K562 (cell line): Measurements from ENCODE around the gene EDN2. TPM values are rescaled to one million over a fixed set of nuclear protein-coding genes. Genes with fewer than 3 reads are reported as not detected.
A peak's percentile ranks its signal among the peaks of the same experiment; 100 is the strongest.

Experiments
- ATAC-seq: fragments of 200-7000 bp; cut with Tn5 transposase; 3 replicates; pipeline ENCODE4 v1.9.1; 2020; ENCODE audit warnings: moderate library complexity
- BruUV-seq: library from RNA; stranded (reverse); fragments of 400-500 nt; replicated peaks from 2 replicates; lab custom pipeline; 2021; lab: Mats Ljungman, UMichigan
- CTCF ChIA-PET: fragments of 300-600 bp; formaldehyde crosslinking; extraction: SDS; loops from one replicate; lab custom pipeline; 2021; ENCODE audit warnings: low intra/inter-chr PET ratio; lab: Yijun Ruan, JAX
- POLR2A ChIA-PET: fragments of 300-600, 350-650 bp; sonication (Branson Sonifier 250); formaldehyde crosslinking; extraction: SDS; loops from one replicate; lab custom pipeline; 2021; ENCODE audit warnings: antibody characterized with exemption, inconsistent platforms; lab: Yijun Ruan, JAX
- DNase-seq, 4 experiments: peaks; one replicate each; pipeline versions ENCODE4 v3.0.0 to v3.0.0-alpha.2; 2011 to 2018; ENCODE audit warnings: low spot score in 3 of 4, mixed read lengths in 3 of 4; ENCODE audit errors: extremely low read depth in 1 of 4
- FAIRE-seq: peaks from 2 replicates; lab custom pipeline; 2011; peaks lifted over from hg19 to GRCh38; lab: Jason Lieb, UNC
- H2AFZ ChIP-seq: 2 replicates; pipeline ENCODE4 v1.6.0; 2011; ENCODE audit warnings: low read depth, low read length, control low read depth, inconsistent platforms
- H3K27ac ChIP-seq: fragments of 200-600 bp; 3 replicates; pipeline ENCODE4 v1.8.0; 2011; ENCODE audit warnings: low read depth, mild to moderate bottlenecking, control low read depth, inconsistent platforms, low read length, moderate library complexity, mixed read lengths; ENCODE audit errors: extremely low read depth
- H3K27me3 ChIP-seq, 2 experiments: fragments of 300-600 bp in 1 of 2; 2 replicates in 1 of 2; 3 replicates in 1 of 2; pipeline versions ENCODE4 v1.6.0 to v1.8.0; 2011; ENCODE audit warnings: inconsistent platforms in 2 of 2, low read length in 2 of 2, mild to moderate bottlenecking in 1 of 2, mixed read lengths in 1 of 2, moderate library complexity in 1 of 2; ENCODE audit not compliant: control insufficient read depth in 2 of 2, insufficient read depth in 2 of 2
- H3K36me3 ChIP-seq: fragments of 300-600 bp; 3 replicates; pipeline ENCODE4 v1.8.0; 2011; ENCODE audit warnings: mild to moderate bottlenecking, low read length, inconsistent platforms; ENCODE audit not compliant: control insufficient read depth, insufficient read depth
- H3K4me1 ChIP-seq, 2 experiments: fragments of 200-600 bp in 1 of 2; replicated peaks in 1 of 2; 2 replicates in 1 of 2; 3 replicates in 1 of 2; pipeline versions ENCODE4 v1.5.1 to v1.8.0; 2011; ENCODE audit warnings: inconsistent platforms in 2 of 2, low read length in 2 of 2, mild to moderate bottlenecking in 1 of 2, mixed read lengths in 1 of 2, moderate library complexity in 1 of 2; ENCODE audit not compliant: control insufficient read depth in 2 of 2, insufficient read depth in 2 of 2
- H3K4me2 ChIP-seq: 2 replicates; pipeline ENCODE4 v1.6.1; 2011; ENCODE audit warnings: low read length, control low read depth, inconsistent platforms, mixed read lengths; ENCODE audit not compliant: insufficient read depth
- H3K4me3 ChIP-seq: fragments of 200-600 bp; sonication (generic), shearing (Covaris generic); 2 replicates; pipeline ENCODE4 v1.5.1; 2016; ENCODE audit warnings: control low read depth, inconsistent platforms
- H3K79me2 ChIP-seq: fragments of 200-600 bp; 3 replicates; pipeline ENCODE4 v1.8.0; 2011; ENCODE audit warnings: low read length, inconsistent platforms; ENCODE audit not compliant: control insufficient read depth, insufficient read depth
- H3K9ac ChIP-seq, 2 experiments: 2 replicates each; pipeline versions ENCODE4 v1.6.0 to v1.6.1; 2011; ENCODE audit warnings: low read depth in 2 of 2, low read length in 2 of 2, control low read depth in 1 of 2, inconsistent platforms in 1 of 2, mild to moderate bottlenecking in 1 of 2, mixed read lengths in 1 of 2; ENCODE audit not compliant: insufficient read depth in 1 of 2
- H3K9me1 ChIP-seq: one replicate; pipeline ENCODE4 v1.6.0; 2011; ENCODE audit warnings: inconsistent platforms, mild to moderate bottlenecking, low read length, moderate library complexity; ENCODE audit not compliant: control insufficient read depth, insufficient read depth
- H3K9me3 ChIP-seq: replicated peaks from 2 replicates; pipeline ENCODE4 v1.5.1; 2011; ENCODE audit warnings: low read depth, low read length, inconsistent platforms; ENCODE audit not compliant: control insufficient read depth, insufficient read depth
- H4K20me1 ChIP-seq: replicated peaks from 2 replicates; pipeline ENCODE4 v1.6.1; 2011; ENCODE audit warnings: low read length, inconsistent platforms, mixed read lengths; ENCODE audit not compliant: control insufficient read depth, insufficient read depth
- ATF3 ChIP-seq, 2 experiments: fragments of 450-650 bp in 1 of 2; sonication (generic) in 1 of 2; formaldehyde crosslinking in 1 of 2; IDR thresholded peaks in 1 of 2; conservative IDR thresholded peaks in 1 of 2; 2 replicates each; pipeline versions ENCODE4 v1.6.1 to v1.8.1; 2016 to 2023; ENCODE audit warnings: mild to moderate bottlenecking in 2 of 2, moderate library complexity in 2 of 2, inconsistent platforms in 1 of 2, missing genetic modification reagents in 1 of 2
- ATF7 ChIP-seq: fragments of 450-650 bp; IDR thresholded peaks from 2 replicates; pipeline ENCODE4 v1.7.1; 2014; ENCODE audit warnings: mild to moderate bottlenecking, moderate library complexity
- JUND ChIP-seq, 2 experiments: IDR thresholded peaks; 2 replicates in 1 of 2; 3 replicates in 1 of 2; pipeline ENCODE4 v1.6.1; 2011; ENCODE audit warnings: borderline replicate concordance in 2 of 2, low read depth in 2 of 2, low read length in 2 of 2, improper control_type of control experiment in 1 of 2, missing biosample characterization in 1 of 2, missing genetic modification characterization in 1 of 2, missing genetic modification reagents in 1 of 2
- TEAD1 ChIP-seq, 2 experiments: fragments of 450-650 bp in 1 of 2; sonication (generic) in 1 of 2; formaldehyde crosslinking; IDR thresholded peaks; 2 replicates each; pipeline versions ENCODE4 v1.4.0 to v1.8.0; 2020 to 2022; ENCODE audit warnings: mild to moderate bottlenecking in 2 of 2, missing genetic modification reagents in 1 of 2
- U2AF1 ChIP-seq: fragments of 200-400 bp; formaldehyde crosslinking; optimal IDR thresholded peaks from 2 replicates; pipeline ENCODE3; 2017; ENCODE audit warnings: mild to moderate bottlenecking, low read depth, low read length, moderate library complexity
- VEZF1 ChIP-seq: fragments of 200-800 bp; sonication (Bioruptor generic); IDR thresholded peaks from 2 replicates; pipeline ENCODE4 v1.6.1; 2017; ENCODE audit warnings: missing genetic modification characterization, missing compliant biosample characterization
- ZNF3 ChIP-seq: fragments of 250-450 bp; sonication (Bioruptor Pico); IDR thresholded peaks from 2 replicates; pipeline ENCODE4 v1.5.0; 2021; ENCODE audit warnings: mild to moderate bottlenecking, moderate library complexity
- WGBS: fragments of 100-300 bp; shearing (Covaris generic); methylation state at CpG from one replicate; pipeline ENCODE4 v1.1.6; 2016; ENCODE audit warnings: low coverage, mixed read lengths; ENCODE audit not compliant: insufficient coverage; ENCODE audit errors: missing lambda C conversion rate; 5-methylcytosine and 5-hydroxymethylcytosine counted together
- in situ Hi-C: fragments of 300-500 bp; cut with MboI; formaldehyde crosslinking; loops from 4 replicates; pipeline ENCODE4 v1.15.0; 2018; ENCODE audit warnings: inconsistent platforms, mixed read lengths
- intact Hi-C: fragments of 100-400 bp; cut with micrococcal nuclease; formaldehyde crosslinking; loops from 2 replicates; pipeline ENCODE4 v1.14.2; 2022
- polyA plus RNA-seq, 8 experiments: library from polyadenylated mRNA; depleted of rRNA in 4 of 8; stranded (reverse) in 5 of 8; unstranded in 3 of 8; fragments of >200 nt; fragmentation: Nextera tagmentation in 2 of 8; fragmentation: Illumina TruSeq in 1 of 8; extraction: Ambion mirVana in 2 of 8; extraction: Trizol in 1 of 8; gene quantifications; 2 replicates each; pipeline versions ENCODE4 v1.2.1 to v1.2.3, GENCODE V29; 2011 to 2014; ENCODE audit warnings: inconsistent platforms in 1 of 8, missing spikeins in 1 of 8
- total RNA-seq, 7 experiments: library from RNA; depleted of rRNA in 6 of 7; stranded (reverse); fragments of >200 nt in 6 of 7; fragmentation: Illumina TruSeq in 2 of 7; extraction: Trizol in 2 of 7; gene quantifications; 2 replicates each; pipeline versions ENCODE4 v1.2.1 to v1.2.3, GENCODE V29; 2011 to 2021; ENCODE audit warnings: low replicate concordance in 1 of 7
- TF ChIP-seq, protein P1 (sequence below): fragments of 250-450 bp; sonication (Bioruptor Pico); IDR thresholded peaks from 2 replicates; pipeline ENCODE4 v1.4.0; 2020

EDN2 gene
- total and polyA plus RNA-seq, 9 of the 15 experiments (the other 6 are each of a cell fraction or from before 2014, with no cell fraction given) = not detected

DNA sequence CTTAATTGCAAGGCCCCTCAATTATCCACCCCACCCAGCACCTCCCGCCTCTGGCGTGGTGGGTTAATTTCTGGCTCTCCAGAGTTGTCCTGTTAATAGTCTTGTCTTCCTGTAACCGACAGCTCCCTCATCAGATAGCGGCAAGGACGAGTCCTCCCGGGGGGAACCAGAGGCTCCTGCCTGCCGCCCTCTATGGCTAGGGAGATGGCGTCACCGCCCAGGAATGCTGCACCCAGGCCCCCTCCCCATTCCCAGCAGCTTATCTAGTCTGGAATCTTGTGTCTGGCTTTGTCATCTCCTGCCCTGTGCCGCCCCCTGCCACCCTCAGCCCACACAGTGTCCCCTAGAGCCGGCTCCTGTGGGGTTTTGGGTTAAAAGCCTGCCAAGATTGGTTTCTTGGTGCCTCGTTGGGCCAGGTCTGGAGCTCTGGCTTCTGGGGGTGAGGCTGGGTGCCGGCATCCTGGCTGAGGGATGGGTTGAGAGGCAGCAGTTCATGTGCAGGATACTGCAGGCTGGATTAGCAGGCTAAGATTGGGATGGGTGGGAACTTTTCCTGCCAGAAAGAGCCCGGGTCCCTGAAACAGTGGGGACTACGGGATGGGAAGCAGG, 48.8 kb downstream of the EDN2 start:
- Histone ChIP-seq H3K27ac (no peak overlapping the region), H3K9me1 (no peaks in the 10 kb centered on the region), H2AFZ (no peak overlapping the region), H3K9ac (no peak overlapping the region), H3K79me2 (no peaks in the 10 kb centered on the region), H3K9me3 (no peaks in the 10 kb centered on the region), H3K27me3 (peaks cover 3 to 16% of the 10 kb centered on the region in 2 experiments; a peak in 2 of 5 replicates), H3K4me2 (no peak overlapping the region), H3K4me1 (peaks cover 7 to 15% of the 10 kb centered on the region in 2 experiments; a peak in 3 of 5 replicates), H4K20me1 (peaks cover 11% of the 10 kb centered on the region), H3K36me3 (no peaks in the 10 kb centered on the region), H3K4me3 (no peak overlapping the region)
- FAIRE-seq (no peak), ATAC-seq (no peak), DNase-seq (no peak)
- 1% methylated on average over 14 of the region's 15 CpGs for WGBS
- intact Hi-C loops (no loop called here), in situ Hi-C loops (no loop called here)
- CTCF ChIA-PET = no interaction called here
- no TSS peak for BruUV-seq
- POLR2A ChIA-PET = no interaction called here
- TF ChIP-seq VEZF1 (CRISPR knock-in tag) = peak; percentile 47
- peak; percentile 41; the same call in 1 of the 2 replicates for TF ChIP-seq ATF7
- TF ChIP-seq, protein P1, sequence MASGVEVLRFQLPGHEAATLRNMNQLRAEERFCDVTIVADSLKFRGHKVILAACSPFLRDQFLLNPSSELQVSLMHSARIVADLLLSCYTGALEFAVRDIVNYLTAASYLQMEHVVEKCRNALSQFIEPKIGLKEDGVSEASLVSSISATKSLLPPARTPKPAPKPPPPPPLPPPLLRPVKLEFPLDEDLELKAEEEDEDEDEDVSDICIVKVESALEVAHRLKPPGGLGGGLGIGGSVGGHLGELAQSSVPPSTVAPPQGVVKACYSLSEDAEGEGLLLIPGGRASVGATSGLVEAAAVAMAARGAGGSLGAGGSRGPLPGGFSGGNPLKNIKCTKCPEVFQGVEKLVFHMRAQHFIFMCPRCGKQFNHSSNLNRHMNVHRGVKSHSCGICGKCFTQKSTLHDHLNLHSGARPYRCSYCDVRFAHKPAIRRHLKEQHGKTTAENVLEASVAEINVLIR (CRISPR knock-in tag) = no peak
- TF ChIP-seq ZNF3 = no peak
- TF ChIP-seq TEAD1 (CRISPR knock-in tag; IDR thresholded peaks at IDR 0.05) = 0 out of 4 replicates have a peak, but pooled peaks of 1 of the 2 experiments have one; percentile 54
- peak; percentile 42; the same call in 1 of the 2 replicates for TF ChIP-seq ATF3 (IDR thresholded peaks at IDR 0.05)
- TF ChIP-seq ATF3 (CRISPR knock-in tag; conservative IDR thresholded peaks at IDR 0.05) = no peak
- TF ChIP-seq JUND (IDR thresholded peaks at IDR 0.05; ENCODE audit: borderline replicate concordance, low read depth, low read length) = peak; percentile 42; the same call in 1 of the 2 replicates
- TF ChIP-seq JUND (tag; IDR thresholded peaks at IDR 0.05; ENCODE audit: borderline replicate concordance, low read depth, low read length) = peak; percentile 36; the same call in 1 of the 3 replicates
- no peak for TF ChIP-seq U2AF1
